ENCODE results near the gene RASSF1. TPM values are rescaled to one million over a fixed set of nuclear protein-coding genes. Genes with fewer than 3 reads are reported as not detected.

The RASSF1 gene
- total RNA-seq, 2 experiments from 2014 or later = 183 to 188 TPM

DNA sequence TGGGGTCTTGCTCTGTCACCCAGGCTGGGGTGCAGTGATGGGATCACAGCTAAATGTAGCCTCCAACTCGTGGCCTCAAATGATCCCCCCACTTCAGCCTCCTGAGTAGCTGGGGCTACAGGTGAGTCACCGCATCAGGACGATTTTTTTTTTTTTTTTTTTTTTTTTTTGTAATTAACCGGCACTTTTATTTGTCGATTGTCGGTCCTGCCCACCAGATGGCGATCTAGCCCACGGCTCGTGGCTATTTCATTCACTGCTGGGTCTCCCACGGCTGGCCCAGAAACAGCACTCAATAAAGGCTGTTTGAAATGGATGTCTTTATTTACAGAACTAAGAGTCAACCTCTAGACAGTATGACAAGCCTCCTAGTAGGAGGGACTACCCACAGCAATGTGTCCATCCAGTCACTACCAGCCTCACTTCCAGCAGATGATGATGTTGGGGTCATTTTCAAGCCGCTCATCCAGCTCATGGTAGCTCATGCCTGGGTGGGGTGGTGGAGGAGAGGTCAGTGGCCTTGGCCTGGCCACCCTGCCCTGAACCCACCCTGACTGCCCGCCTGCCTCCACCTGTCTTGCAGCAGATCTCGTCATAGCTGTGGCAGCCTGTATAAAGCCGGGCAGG lies 6.7 kb upstream of the RASSF1 start:
- Mint-ChIP-seq H3K4me1 (peaks cover 49% of the 10 kb centered on the region), H3K9me3 (no peaks in the 10 kb centered on the region), H3K4me3 (peak overlapping the region; percentile 16), H3K27me3 (no peaks in the 10 kb centered on the region), H3K27ac (peak overlapping the region; percentile 42), H3K36me3 (peaks cover 10% of the 10 kb centered on the region)
- POLR2A ChIA-PET = interaction anchor here (0.5 to 5.6 kb wide), 5 partner anchors 10 to 1153 kb away, joined by 3 to 110 read pairs (median 5); partner anchors contain the start of genes CISH, DCAF1 and TUSC2
- ATAC-seq (ENCODE audit: low read depth) = peak; percentile 5
- DNase-seq = peak; percentile 77

- H3K4me3 Mint-ChIP-seq = peak within 1 kb of the TSS; percentile 84
- ATAC-seq (ENCODE audit: low read depth) (peak; percentile 10), DNase-seq (peak; percentile 90)
- POLR2A ChIA-PET = interaction anchor here (0.5 to 1.4 kb wide), 5 partner anchors 9 to 266 kb away, joined by 3 to 5 read pairs (median 3); partner anchors contain the start of genes CISH, HEMK1 and TUSC2
- no peaks in the 10 kb centered on the region for H3K9me3 Mint-ChIP-seq
- peak within 1 kb of the TSS; percentile 79 for H3K27ac Mint-ChIP-seq
- H3K36me3 Mint-ChIP-seq = peaks cover 10% of the 10 kb centered on the region
- no peaks in the 10 kb centered on the region for H3K27me3 Mint-ChIP-seq
- peaks cover 47% of the 10 kb centered on the region for H3K4me1 Mint-ChIP-seq
Observed at GRCh38 chr3:50345586-50346234, 5.1 kb upstream of the RASSF1 start, which contains the start of gene ZMYND10. Gene ZMYND10, minus strand, starts transcription at chr3:50345732. Its CDS starts 153 bp downstream, at chr3:50345579.

DNA sequence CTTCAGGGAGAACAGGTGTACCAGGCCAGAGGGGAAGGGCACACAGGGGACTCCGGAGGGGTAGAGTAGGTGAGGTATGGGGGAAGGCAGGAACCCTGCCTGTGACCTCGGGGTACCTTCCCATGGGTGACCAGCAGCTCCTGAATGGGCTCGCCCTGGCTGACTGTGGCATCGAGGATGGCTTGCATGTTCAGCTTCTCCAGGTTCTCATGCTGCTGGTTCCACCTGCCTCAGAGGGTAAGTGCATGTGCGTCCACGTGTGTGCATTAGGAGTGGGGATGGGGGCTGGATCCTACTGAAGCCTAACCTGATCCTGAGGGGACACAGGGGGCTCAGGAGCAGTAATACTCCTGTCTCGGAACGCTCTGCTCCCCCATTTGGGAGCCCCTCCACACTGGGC lies 4.4 kb upstream of the RASSF1 start:
- Mint-ChIP-seq H3K36me3 (peaks cover 12% of the 10 kb centered on the region), H3K4me1 (peaks cover 41% of the 10 kb centered on the region), H3K9me3 (no peaks in the 10 kb centered on the region), H3K27me3 (no peaks in the 10 kb centered on the region), H3K27ac (peak overlapping the region; percentile 65), H3K4me3 (peak overlapping the region; percentile 84)
- no peak for ATAC-seq (ENCODE audit: low read depth)
- DNase-seq = no peak
- POLR2A ChIA-PET = interaction anchor here (0.5 to 2.1 kb wide), 6 partner anchors 9 to 267 kb away, joined by 3 to 7 read pairs (median 4); partner anchors contain the start of genes CISH, HEMK1 and TUSC2

DNA sequence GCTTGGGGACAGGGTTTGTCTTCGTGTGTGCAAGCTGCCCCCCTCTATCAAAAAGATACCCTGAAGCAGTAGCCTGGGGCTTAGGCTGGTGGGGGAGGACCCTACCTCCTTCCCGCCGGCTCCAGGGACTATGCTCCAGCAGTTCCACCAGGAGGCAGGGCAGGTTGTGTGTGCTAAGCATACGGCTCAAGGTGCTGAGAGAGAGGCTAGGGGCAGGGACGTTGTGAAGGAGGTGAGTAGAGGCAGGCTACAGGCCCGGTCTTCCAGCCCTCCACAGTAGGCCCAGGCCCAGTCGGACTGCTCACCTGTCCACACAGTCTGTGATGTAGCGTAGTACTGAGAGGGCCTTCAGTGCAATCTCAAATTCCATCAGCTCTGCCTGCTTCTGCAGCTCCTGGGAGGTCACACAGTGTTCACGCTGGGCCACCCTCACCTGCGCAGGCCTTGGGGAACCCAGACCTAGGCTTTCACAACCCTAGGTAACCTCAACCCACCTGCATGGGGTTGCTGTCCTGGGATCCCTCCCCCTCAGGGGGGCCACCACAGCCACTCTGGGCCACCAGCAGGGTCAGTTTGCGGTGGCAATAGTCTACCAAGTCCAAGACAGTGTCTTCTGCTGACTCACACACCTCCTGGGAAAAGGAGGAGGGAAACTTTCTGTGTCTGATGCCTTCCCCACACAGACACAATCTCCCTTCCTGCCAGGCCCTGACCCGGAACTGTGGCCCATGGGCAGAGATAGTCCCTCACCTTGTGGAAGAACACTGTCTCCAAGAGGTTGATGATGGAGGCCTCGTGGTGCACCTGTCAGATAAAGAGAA lies 2.4 kb upstream of the RASSF1 start:
- no peak overlapping the region for H3K4me3 Mint-ChIP-seq
- POLR2A ChIA-PET = interaction anchor here (1.4 to 10.5 kb wide), 5 partner anchors 9 to 266 kb away, joined by 4 to 439 read pairs (median 82); partner anchors contain the start of genes C3orf18, CISH, CYB561D2 and HEMK1
- peak overlapping the region; percentile 99 for H3K27ac Mint-ChIP-seq
- H3K36me3 Mint-ChIP-seq = peaks cover 24% of the 10 kb centered on the region
- ATAC-seq (ENCODE audit: low read depth) = no peak
- peaks cover 35% of the 10 kb centered on the region for H3K4me1 Mint-ChIP-seq
- no peak for DNase-seq
- H3K27me3 Mint-ChIP-seq = no peaks in the 10 kb centered on the region
- H3K9me3 Mint-ChIP-seq = no peaks in the 10 kb centered on the region

DNA sequence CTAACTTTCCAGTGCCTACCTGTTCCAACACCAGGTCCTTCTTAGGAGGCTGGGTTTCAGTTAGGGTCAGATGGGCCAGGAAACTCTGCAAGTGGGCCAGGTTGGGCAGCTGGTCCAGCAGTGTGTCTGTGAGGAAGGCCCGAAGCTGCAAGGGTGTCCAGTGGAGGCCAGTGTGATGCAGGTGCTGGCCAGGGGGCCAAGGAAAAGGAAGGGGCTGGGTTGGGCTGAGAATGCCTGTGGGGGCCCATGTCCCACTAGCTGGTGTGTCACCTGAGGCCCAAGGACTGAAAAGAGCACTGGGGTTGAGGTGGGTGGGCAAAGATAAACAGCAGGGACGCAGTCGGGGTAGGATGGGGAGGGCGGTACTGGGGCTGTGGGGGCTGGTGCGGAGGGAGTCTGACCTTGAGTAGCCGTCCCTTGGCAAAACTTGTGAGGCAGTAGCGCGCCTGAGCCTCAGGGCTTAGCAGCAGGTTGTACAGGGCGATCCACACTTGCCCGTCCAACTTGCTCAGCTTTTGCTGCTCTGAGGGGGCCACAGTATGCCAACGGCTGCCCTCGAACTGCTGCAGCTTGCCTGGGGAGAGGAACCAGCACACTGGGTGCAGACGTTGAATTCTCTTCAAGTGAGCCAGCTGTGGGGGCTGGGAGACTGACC lies 1.5 kb upstream of the RASSF1 start:
- POLR2A ChIA-PET = interaction anchor here (1.4 to 10.5 kb wide), 8 partner anchors 10 to 267 kb away, joined by 3 to 439 read pairs (median 46); partner anchors contain the start of genes C3orf18, CISH, CYB561D2 and HEMK1
- H3K4me1 Mint-ChIP-seq = peaks cover 29% of the 10 kb centered on the region
- peaks cover 27% of the 10 kb centered on the region for H3K36me3 Mint-ChIP-seq
- H3K9me3 Mint-ChIP-seq = no peaks in the 10 kb centered on the region
- H3K27ac Mint-ChIP-seq = peak overlapping the region; percentile 99
- DNase-seq (no peak), ATAC-seq (ENCODE audit: low read depth) (no peak)
- H3K4me3 Mint-ChIP-seq = peak overlapping the region; percentile 99
- H3K27me3 Mint-ChIP-seq = no peaks in the 10 kb centered on the region

- Mint-ChIP-seq H3K36me3 (peaks cover 29% of the 10 kb centered on the region), H3K4me3 (peak overlapping the region; percentile 99), H3K4me1 (peaks cover 29% of the 10 kb centered on the region), H3K27me3 (no peaks in the 10 kb centered on the region), H3K27ac (peak overlapping the region; percentile 99), H3K9me3 (no peaks in the 10 kb centered on the region)
- DNase-seq = peak; percentile 69
- POLR2A ChIA-PET = interaction anchor here (0.8 to 10.5 kb wide), 15 partner anchors 11 to 268 kb away, joined by 3 to 439 read pairs (median 6); partner anchors contain the start of genes C3orf18, CISH, CYB561D2 and HEMK1
- no peak for ATAC-seq (ENCODE audit: low read depth)
Observed at GRCh38 chr3:50341537-50341936, 901 bp upstream of the RASSF1 start.

GRCh38 chr3:50340147-50340447 lies 539 bp downstream of the RASSF1 start:
- POLR2A ChIA-PET = interaction anchor here (0.8 to 10.5 kb wide), 17 partner anchors 11 to 1045 kb away, joined by 3 to 439 read pairs (median 5); partner anchors contain the start of genes C3orf18, CISH, CYB561D2 and HEMK1

GRCh38 chr3:50339485-50340146 lies 1.0 kb downstream of the RASSF1 start:
- no peaks in the 10 kb centered on the region for H3K9me3 Mint-ChIP-seq
- POLR2A ChIA-PET = interaction anchor here (0.8 to 10.5 kb wide), 15 partner anchors 9 to 536 kb away, joined by 3 to 439 read pairs (median 30); partner anchors contain the start of genes C3orf18, CISH, CYB561D2 and HEMK1
- no peak for DNase-seq
- peak overlapping the region; percentile 99 for H3K27ac Mint-ChIP-seq
- H3K27me3 Mint-ChIP-seq = no peaks in the 10 kb centered on the region
- H3K4me1 Mint-ChIP-seq = peaks cover 32% of the 10 kb centered on the region
- peaks cover 41% of the 10 kb centered on the region for H3K36me3 Mint-ChIP-seq
- H3K4me3 Mint-ChIP-seq = peak overlapping the region; percentile 99
- no peak for ATAC-seq (ENCODE audit: low read depth)

More at GRCh38 chr3:50340147-50340447, 539 bp downstream of the RASSF1 start:
- no peaks in the 10 kb centered on the region for H3K9me3 Mint-ChIP-seq
- DNase-seq (no peak), ATAC-seq (ENCODE audit: low read depth) (no peak)
- H3K36me3 Mint-ChIP-seq = peaks cover 43% of the 10 kb centered on the region
- peaks cover 32% of the 10 kb centered on the region for H3K4me1 Mint-ChIP-seq
- H3K27me3 Mint-ChIP-seq = no peaks in the 10 kb centered on the region
- H3K27ac Mint-ChIP-seq = peak overlapping the region; percentile 99
- peak overlapping the region; percentile 99 for H3K4me3 Mint-ChIP-seq

- Mint-ChIP-seq H3K36me3 (peaks cover 45% of the 10 kb centered on the region), H3K27me3 (no peaks in the 10 kb centered on the region), H3K27ac (peak overlapping the region; percentile 99), H3K4me1 (peaks cover 38% of the 10 kb centered on the region), H3K4me3 (peak overlapping the region; percentile 99), H3K9me3 (no peaks in the 10 kb centered on the region)
- no peak for DNase-seq
- POLR2A ChIA-PET = interaction anchor here (0.6 to 10.5 kb wide), 12 partner anchors 10 to 988 kb away, joined by 3 to 439 read pairs (median 36); partner anchors contain the start of genes C3orf18, CISH, CYB561D2 and GNAI2
- ATAC-seq (ENCODE audit: low read depth) = no peak
Observed at GRCh38 chr3:50338965-50339364, 1.7 kb downstream of the RASSF1 start.

GRCh38 chr3:50337175-50337861 lies 3.3 kb downstream of the RASSF1 start:
- Mint-ChIP-seq H3K4me1 (peaks cover 43% of the 10 kb centered on the region), H3K9me3 (no peaks in the 10 kb centered on the region), H3K27me3 (no peaks in the 10 kb centered on the region), H3K27ac (peak overlapping the region; percentile 99), H3K4me3 (peak overlapping the region; percentile 99), H3K36me3 (peaks cover 50% of the 10 kb centered on the region)
- ATAC-seq (ENCODE audit: low read depth) (peak; percentile 69), DNase-seq (peak; percentile 93)
- POLR2A ChIA-PET = interaction anchor here (0.6 to 10.5 kb wide), 31 partner anchors 8 to 1935 kb away, joined by 3 to 439 read pairs (median 5); partner anchors contain the start of genes C3orf18, CISH, CYB561D2 and GNAI2

- Mint-ChIP-seq H3K27me3 (no peaks in the 10 kb centered on the region), H3K9me3 (no peaks in the 10 kb centered on the region), H3K4me1 (peaks cover 38% of the 10 kb centered on the region), H3K36me3 (peaks cover 55% of the 10 kb centered on the region), H3K4me3 (peak overlapping the region; percentile 99), H3K27ac (peak overlapping the region; percentile 99)
- DNase-seq = no peak
- no peak for ATAC-seq (ENCODE audit: low read depth)
- POLR2A ChIA-PET = interaction anchor here (0.6 to 10.5 kb wide), 29 partner anchors 8 to 1049 kb away, joined by 3 to 439 read pairs (median 6); partner anchors contain the start of genes C3orf18, CISH, CYB561D2 and GNAI2
Observed at GRCh38 chr3:50336452-50337174, 4.0 kb downstream of the RASSF1 start.

Data from activated naive CD8-positive, alpha-beta T cell treated with anti-CD3 and anti-CD28 coated beads, Interleukin-2, amount 10 ng/mL, durations not matched to agents 7 days and 5 days (primary cell).